SK-N-SH (cell line): Measurements from ENCODE around the gene AP5B1.

Experiments used
- EP300 ChIP-seq, 2 experiments: IDR thresholded peaks; 2 replicates each; pipeline versions ENCODE4 v1.4.0 to v1.6.1; 2012; ENCODE audit warnings: borderline replicate concordance in 1 of 2, low read depth in 1 of 2, low read length in 1 of 2
- JUND ChIP-seq: IDR thresholded peaks from 2 replicates; pipeline ENCODE4 v1.4.0; 2012
- SMC3 ChIP-seq: IDR thresholded peaks from 2 replicates; pipeline ENCODE4 v1.6.1; 2012; ENCODE audit warnings: low read depth, low read length, improper control_type of control experiment
- TCF12 ChIP-seq: IDR thresholded peaks from 2 replicates; pipeline ENCODE4 v1.4.0; 2012
- TF ChIP-seq, protein P1 (sequence below): fragments of 200-600 bp; sonication (generic); IDR thresholded peaks from 2 replicates; pipeline ENCODE4 v1.6.1; 2017; ENCODE audit warnings: antibody characterized with exemption, mild to moderate bottlenecking, moderate library complexity

GRCh38 chr11:65790902-65791650, 10.3 kb upstream of the AP5B1 start:
- TF ChIP-seq, protein P1, sequence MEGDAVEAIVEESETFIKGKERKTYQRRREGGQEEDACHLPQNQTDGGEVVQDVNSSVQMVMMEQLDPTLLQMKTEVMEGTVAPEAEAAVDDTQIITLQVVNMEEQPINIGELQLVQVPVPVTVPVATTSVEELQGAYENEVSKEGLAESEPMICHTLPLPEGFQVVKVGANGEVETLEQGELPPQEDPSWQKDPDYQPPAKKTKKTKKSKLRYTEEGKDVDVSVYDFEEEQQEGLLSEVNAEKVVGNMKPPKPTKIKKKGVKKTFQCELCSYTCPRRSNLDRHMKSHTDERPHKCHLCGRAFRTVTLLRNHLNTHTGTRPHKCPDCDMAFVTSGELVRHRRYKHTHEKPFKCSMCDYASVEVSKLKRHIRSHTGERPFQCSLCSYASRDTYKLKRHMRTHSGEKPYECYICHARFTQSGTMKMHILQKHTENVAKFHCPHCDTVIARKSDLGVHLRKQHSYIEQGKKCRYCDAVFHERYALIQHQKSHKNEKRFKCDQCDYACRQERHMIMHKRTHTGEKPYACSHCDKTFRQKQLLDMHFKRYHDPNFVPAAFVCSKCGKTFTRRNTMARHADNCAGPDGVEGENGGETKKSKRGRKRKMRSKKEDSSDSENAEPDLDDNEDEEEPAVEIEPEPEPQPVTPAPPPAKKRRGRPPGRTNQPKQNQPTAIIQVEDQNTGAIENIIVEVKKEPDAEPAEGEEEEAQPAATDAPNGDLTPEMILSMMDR, result no peak
- TF ChIP-seq JUND (no peak), EP300 (IDR thresholded peaks at IDR 0.05; ENCODE audit: borderline replicate concordance in 1 of 2, low read depth in 1 of 2, low read length in 1 of 2) (no peak), SMC3 (no peak), TCF12 (no peak)
